Mucosa of descending colon (tissue), 3 donors: ENCODE data around the gene SART3. TPM values are rescaled to one million over a fixed set of nuclear protein-coding genes. Genes with fewer than 3 reads are reported as not detected.

Source experiments
- ATAC-seq: fragments of 200-7000 bp; cut with Tn5 transposase; one replicate; pipeline ENCODE4 v1.9.1; 2020; ENCODE audit warnings: mild to moderate bottlenecking, moderate library complexity
- DNase-seq, 3 donors: peaks; one replicate each; pipeline ENCODE4 v3.0.0-alpha.2; 2020
- H3K36me3 ChIP-seq: fragments of 200-600 bp; one replicate; pipeline ENCODE4 v1.8.0; 2021; ENCODE audit warnings: low read depth, mild to moderate bottlenecking
- H3K4me1 ChIP-seq: fragments of 200-600 bp; one replicate; pipeline ENCODE4 v1.8.0; 2021; ENCODE audit warnings: low read depth, mild to moderate bottlenecking
- H3K4me3 ChIP-seq: fragments of 200-600 bp; one replicate; pipeline ENCODE4 v1.8.0; 2021; ENCODE audit warnings: mild to moderate bottlenecking
- H3K9me3 ChIP-seq: fragments of 200-600 bp; one replicate; pipeline ENCODE4 v1.8.0; 2021; ENCODE audit warnings: mild to moderate bottlenecking
- intact Hi-C, 2 donors: fragments of 100-400 bp; cut with DNase I in 1 of 2; cut with micrococcal nuclease in 1 of 2; formaldehyde crosslinking; loops; one replicate each; pipeline versions ENCODE4 v1.11.0 to v1.11.1; 2022; cut with DNase I, micrococcal nuclease
- total RNA-seq, 3 donors: library from RNA; stranded (reverse); fragmentation: NEBNext Ultra II Directional in 2 of 3; extraction: Animal tissue kit (Norgen Biotek cat#: 25700) in 2 of 3; gene quantifications; one replicate each; pipeline versions ENCODE4 v1.2.1 to v1.2.4, GENCODE V29; 2021 to 2023
- TF ChIP-seq, protein P1 (sequence below): fragments of 200-600 bp; IDR thresholded peaks from one replicate; pipeline ENCODE4 v1.8.0; 2022; ENCODE audit warnings: antibody characterized with exemption, mild to moderate bottlenecking
- donor health status: DM: no; HTN: no; CAD: no; lungs with moderate emphysema.
- donor health status: DM: no; HTN: no; CAD: no.
- donor health status: DM: no; HTN: yes; CAD: no.

SART3 gene
- total RNA-seq, 3 donors from 2014 or later: 42.0 to 47.7 (median 47.6) TPM

GRCh38 chr12:108585864-108586263, 24.9 kb upstream of the SART3 start:
- TF ChIP-seq, protein P1, sequence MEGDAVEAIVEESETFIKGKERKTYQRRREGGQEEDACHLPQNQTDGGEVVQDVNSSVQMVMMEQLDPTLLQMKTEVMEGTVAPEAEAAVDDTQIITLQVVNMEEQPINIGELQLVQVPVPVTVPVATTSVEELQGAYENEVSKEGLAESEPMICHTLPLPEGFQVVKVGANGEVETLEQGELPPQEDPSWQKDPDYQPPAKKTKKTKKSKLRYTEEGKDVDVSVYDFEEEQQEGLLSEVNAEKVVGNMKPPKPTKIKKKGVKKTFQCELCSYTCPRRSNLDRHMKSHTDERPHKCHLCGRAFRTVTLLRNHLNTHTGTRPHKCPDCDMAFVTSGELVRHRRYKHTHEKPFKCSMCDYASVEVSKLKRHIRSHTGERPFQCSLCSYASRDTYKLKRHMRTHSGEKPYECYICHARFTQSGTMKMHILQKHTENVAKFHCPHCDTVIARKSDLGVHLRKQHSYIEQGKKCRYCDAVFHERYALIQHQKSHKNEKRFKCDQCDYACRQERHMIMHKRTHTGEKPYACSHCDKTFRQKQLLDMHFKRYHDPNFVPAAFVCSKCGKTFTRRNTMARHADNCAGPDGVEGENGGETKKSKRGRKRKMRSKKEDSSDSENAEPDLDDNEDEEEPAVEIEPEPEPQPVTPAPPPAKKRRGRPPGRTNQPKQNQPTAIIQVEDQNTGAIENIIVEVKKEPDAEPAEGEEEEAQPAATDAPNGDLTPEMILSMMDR: no peak
- intact Hi-C loops: no loop called here
- Histone ChIP-seq H3K4me1 (no peaks in the 10 kb centered on the region), H3K4me3 (no peak overlapping the region), H3K9me3 (no peaks in the 10 kb centered on the region), H3K36me3 (no peaks in the 10 kb centered on the region)
- no peak for ATAC-seq
- DNase-seq: no peak

GRCh38 chr12:108584456-108585065, 23.6 kb upstream of the SART3 start:
- intact Hi-C loops: no loop called here
- H3K4me3 ChIP-seq: no peak overlapping the region
- DNase-seq: no peak
- H3K9me3 ChIP-seq: no peaks in the 10 kb centered on the region
- H3K4me1 ChIP-seq: no peaks in the 10 kb centered on the region
- H3K36me3 ChIP-seq: no peaks in the 10 kb centered on the region
- no peak for ATAC-seq
- TF ChIP-seq, protein P1: no peak

GRCh38 chr12:108583991-108584390, 23.0 kb upstream of the SART3 start:
- TF ChIP-seq, protein P1: no peak
- Histone ChIP-seq H3K4me1 (no peaks in the 10 kb centered on the region), H3K4me3 (no peak overlapping the region), H3K36me3 (no peaks in the 10 kb centered on the region), H3K9me3 (no peaks in the 10 kb centered on the region)
- intact Hi-C loops: no loop called here
- ATAC-seq (no peak), DNase-seq (no peak)

DNA sequence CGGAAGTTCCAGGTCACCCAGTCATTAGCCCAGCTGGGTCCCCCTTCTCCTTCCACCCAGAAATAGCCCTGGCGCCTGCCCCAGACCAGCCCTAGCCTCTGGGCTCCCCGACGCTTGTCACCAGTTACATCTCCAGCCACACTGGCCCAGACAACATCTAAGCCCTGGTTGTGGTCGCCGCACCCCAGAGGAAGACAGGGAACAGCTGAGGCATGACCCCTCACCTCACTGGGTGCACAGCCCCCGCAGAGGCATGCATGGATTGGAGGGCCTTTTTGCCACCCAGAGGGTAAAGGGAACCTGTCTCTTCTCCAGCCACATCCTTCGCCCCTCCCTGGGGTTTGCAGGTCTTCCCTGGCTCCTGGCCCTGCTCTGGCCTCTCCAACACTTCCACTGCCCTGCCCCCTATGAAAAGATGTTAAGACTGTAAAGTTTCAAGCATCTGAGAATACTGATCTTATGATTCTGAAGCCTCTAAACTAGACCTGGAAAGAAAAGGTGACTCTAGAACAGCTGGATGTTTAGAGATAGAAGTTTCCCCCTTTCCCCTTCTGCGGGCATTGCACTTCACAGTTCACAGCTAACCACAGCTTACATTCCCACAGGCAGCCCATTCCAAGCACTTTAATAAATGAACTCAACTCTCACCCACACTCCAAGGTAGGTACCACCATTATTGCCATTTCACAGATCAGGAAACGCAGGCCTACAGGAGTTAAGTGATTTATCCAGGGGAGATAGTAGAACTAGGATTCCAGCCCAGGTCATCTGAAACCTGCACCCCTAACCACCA, 22.2 kb upstream of the SART3 start:
- no peak for ATAC-seq

GRCh38 chr12:108582509-108582908, 21.5 kb upstream of the SART3 start:
- TF ChIP-seq, protein P1: no peak

More for the DNA sequence above, 22.2 kb upstream of the SART3 start:
- no peaks in the 10 kb centered on the region for H3K4me1 ChIP-seq
- intact Hi-C loops: no loop called here
- H3K4me3 ChIP-seq: no peak overlapping the region
- H3K36me3 ChIP-seq: no peaks in the 10 kb centered on the region
- no peaks in the 10 kb centered on the region for H3K9me3 ChIP-seq
- TF ChIP-seq, protein P1: no peak
- DNase-seq: no peak

More at GRCh38 chr12:108582509-108582908, 21.5 kb upstream of the SART3 start:
- Histone ChIP-seq H3K9me3 (no peaks in the 10 kb centered on the region), H3K4me1 (no peaks in the 10 kb centered on the region), H3K36me3 (no peaks in the 10 kb centered on the region), H3K4me3 (no peak overlapping the region)
- intact Hi-C loops: no loop called here
- no peak for DNase-seq
- ATAC-seq: no peak
